Measurements from ENCODE around the gene CARMIL1.

The CARMIL1 gene

GRCh38 chr6:25340431-25341202 lies 61.4 kb downstream of the CARMIL1 start:
- Histone ChIP-seq H3K79me2 (ENCODE audit: insufficient read depth, low read depth) (peaks cover 17% of the 10 kb centered on the region; the same call in 1 of the 2 replicates), H3K4me3 (IDR thresholded peaks at IDR 0.05; ENCODE audit: insufficient read depth, low read depth, low read length) (no peak overlapping the region)
- TF ChIP-seq CTCF (conservative IDR thresholded peaks at IDR 0.05; ENCODE audit: low read depth, low read length), result no peak

GRCh38 chr6:25341203-25341552 lies 62.0 kb downstream of the CARMIL1 start:
- Histone ChIP-seq H3K36me3 (ENCODE audit: insufficient read depth) (no peaks in the 10 kb centered on the region), H3K27me3 (ENCODE audit: insufficient read depth, low read depth) (no peaks in the 10 kb centered on the region), H3K9ac (no peak overlapping the region), H4K20me1 (ENCODE audit: insufficient read depth) (no peaks in the 10 kb centered on the region), H3K4me1 (ENCODE audit: low read depth, poor library complexity, severe bottlenecking) (no peaks in the 10 kb centered on the region), H3K4me3 (IDR thresholded peaks at IDR 0.05; ENCODE audit: insufficient read depth, low read depth, low read length) (no peak overlapping the region), H3K27ac (no peak overlapping the region), H3K79me2 (ENCODE audit: insufficient read depth, low read depth) (peaks cover 15% of the 10 kb centered on the region; the same call in 1 of the 2 replicates), H3K4me2 (no peak overlapping the region), H2AFZ (ENCODE audit: low read depth) (no peak overlapping the region)
- no peak for TF ChIP-seq CTCF (conservative IDR thresholded peaks at IDR 0.05; ENCODE audit: low read depth, low read length)

More at GRCh38 chr6:25340431-25341202, 61.4 kb downstream of the CARMIL1 start:
- Histone ChIP-seq H3K27ac (no peak overlapping the region), H2AFZ (ENCODE audit: low read depth) (no peak overlapping the region), H4K20me1 (ENCODE audit: insufficient read depth) (no peaks in the 10 kb centered on the region), H3K9ac (no peak overlapping the region), H3K36me3 (ENCODE audit: insufficient read depth) (no peaks in the 10 kb centered on the region), H3K4me2 (no peak overlapping the region), H3K4me1 (ENCODE audit: low read depth, poor library complexity, severe bottlenecking) (no peaks in the 10 kb centered on the region), H3K27me3 (ENCODE audit: insufficient read depth, low read depth) (no peaks in the 10 kb centered on the region)

GRCh38 chr6:25341923-25342619 lies 62.9 kb downstream of the CARMIL1 start:
- H3K4me1 ChIP-seq (ENCODE audit: low read depth, poor library complexity, severe bottlenecking), result no peaks in the 10 kb centered on the region
- H3K4me3 ChIP-seq (IDR thresholded peaks at IDR 0.05; ENCODE audit: insufficient read depth, low read depth, low read length), result no peak overlapping the region
- H4K20me1 ChIP-seq (ENCODE audit: insufficient read depth), result no peaks in the 10 kb centered on the region
- peaks cover 10% of the 10 kb centered on the region; the same call in 1 of the 2 replicates for H3K79me2 ChIP-seq (ENCODE audit: insufficient read depth, low read depth)
- TF ChIP-seq CTCF (conservative IDR thresholded peaks at IDR 0.05; ENCODE audit: low read depth, low read length), result no peak
- no peak overlapping the region for H2AFZ ChIP-seq (ENCODE audit: low read depth)
- H3K27ac ChIP-seq, result no peak overlapping the region
- no peaks in the 10 kb centered on the region for H3K36me3 ChIP-seq (ENCODE audit: insufficient read depth)
- H3K27me3 ChIP-seq (ENCODE audit: insufficient read depth, low read depth), result no peaks in the 10 kb centered on the region
- no peak overlapping the region for H3K4me2 ChIP-seq
- H3K9ac ChIP-seq, result no peak overlapping the region

- H3K27me3 ChIP-seq (ENCODE audit: insufficient read depth, low read depth), result no peaks in the 10 kb centered on the region
- H3K9ac ChIP-seq, result no peak overlapping the region
- no peaks in the 10 kb centered on the region for H3K4me1 ChIP-seq (ENCODE audit: low read depth, poor library complexity, severe bottlenecking)
- no peak overlapping the region for H2AFZ ChIP-seq (ENCODE audit: low read depth)
- no peak overlapping the region for H3K4me2 ChIP-seq
- H3K79me2 ChIP-seq (ENCODE audit: insufficient read depth, low read depth), result peaks cover 4% of the 10 kb centered on the region; the same call in 1 of the 2 replicates
- no peaks in the 10 kb centered on the region for H3K36me3 ChIP-seq (ENCODE audit: insufficient read depth)
- H4K20me1 ChIP-seq (ENCODE audit: insufficient read depth), result no peaks in the 10 kb centered on the region
- no peak for TF ChIP-seq CTCF (conservative IDR thresholded peaks at IDR 0.05; ENCODE audit: low read depth, low read length)
- no peak overlapping the region for H3K27ac ChIP-seq
- H3K4me3 ChIP-seq (IDR thresholded peaks at IDR 0.05; ENCODE audit: insufficient read depth, low read depth, low read length), result no peak overlapping the region
Measured at GRCh38 chr6:25342802-25343201, 63.6 kb downstream of the CARMIL1 start.

Data from KMS-11 (cell line).